DOHH2 (cell line): ENCODE data around the gene PRSS16.

Source experiments
- CTCF ChIP-seq: fragments of 200-600 bp; sonication (generic); IDR thresholded peaks from one replicate; pipeline ENCODE4 v1.5.1; 2014; ENCODE audit warnings: antibody characterized with exemption, mild to moderate bottlenecking, low read depth, low read length; ENCODE audit not compliant: poor library complexity, severe bottlenecking
- EZH2phosphoT487 ChIP-seq: fragments of 200-600 bp; sonication (generic); IDR thresholded peaks from 2 replicates; pipeline ENCODE4 v1.6.1; 2017; ENCODE audit warnings: borderline replicate concordance, mild to moderate bottlenecking, antibody characterized with exemption, low read length, moderate library complexity, mixed read lengths

DNA sequence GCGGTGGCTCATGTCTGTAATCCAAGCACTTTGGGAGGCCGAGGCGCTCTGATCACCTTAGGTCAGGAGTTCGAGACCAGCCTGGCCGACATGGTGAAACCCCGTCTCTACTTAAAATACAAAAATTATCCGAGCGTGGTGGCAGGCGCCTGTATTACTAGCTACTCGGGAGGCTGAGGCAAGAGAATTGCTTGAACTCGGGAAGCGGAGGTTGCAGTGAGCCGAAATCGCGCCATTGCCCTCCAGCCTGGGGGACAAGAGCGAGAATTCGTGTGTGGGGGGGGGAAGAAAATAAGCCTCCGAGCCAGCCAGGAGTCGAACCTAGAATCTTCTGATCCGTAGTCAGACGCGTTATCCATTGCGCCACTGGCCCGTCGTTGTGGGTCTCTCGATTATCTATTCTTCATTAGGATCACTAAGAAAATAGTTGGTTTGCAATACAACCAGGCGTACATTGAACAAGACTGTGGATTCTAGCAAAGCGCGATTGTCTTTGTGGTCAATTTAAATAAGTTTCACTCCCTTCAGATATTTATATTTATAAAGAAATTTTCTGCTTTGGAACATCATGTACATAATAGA lies 33.9 kb upstream of the PRSS16 start:
- TF ChIP-seq CTCF: no peak
- no peak for TF ChIP-seq EZH2phosphoT487
